22Rv1 (cell line): ENCODE measurements around the gene RNASE7.

Source experiments
- CTCF ChIP-seq: fragments of 450-650 bp; IDR thresholded peaks from 2 replicates; pipeline ENCODE4 v1.5.1; 2017; ENCODE audit warnings: mild to moderate bottlenecking
- ZFX ChIP-seq: fragments of 450-650 bp; IDR thresholded peaks from 2 replicates; pipeline ENCODE4 v1.6.1; 2017; ENCODE audit warnings: antibody characterized with exemption, borderline replicate concordance

- TF ChIP-seq CTCF (no peak), ZFX (no peak)
Measured at GRCh38 chr14:21029917-21030316, 12.2 kb upstream of the RNASE7 start, which contains the start of gene TPPP2.
